Keratinocyte (primary cell): Measurements from ENCODE around the gene MSL1. TPM values are rescaled to one million over a fixed set of nuclear protein-coding genes. Genes with fewer than 3 reads are reported as not detected.

Experiments
- DNase-seq: peaks from one replicate; pipeline ENCODE4 v3.0.0-alpha.2; 2011; ENCODE audit warnings: low read depth, missing footprints, low spot score
- FAIRE-seq: peaks from 2 replicates; lab custom pipeline; 2011; peaks lifted over from hg19 to GRCh38; lab: Jason Lieb, UNC
- H2AFZ ChIP-seq: 2 replicates; pipeline ENCODE4 v1.6.0; 2012; ENCODE audit warnings: low read length, control low read depth, inconsistent platforms; ENCODE audit not compliant: control insufficient read depth
- H3K27ac ChIP-seq: 2 replicates; pipeline ENCODE4 v1.5.1; 2011; ENCODE audit warnings: low read length; ENCODE audit not compliant: control insufficient read depth, insufficient read depth
- H3K27me3 ChIP-seq: 3 replicates; pipeline ENCODE4 v1.6.0; 2011; ENCODE audit warnings: low read length; ENCODE audit not compliant: control insufficient read depth, insufficient read depth; ENCODE audit errors: extremely low read depth
- H3K36me3 ChIP-seq, 2 experiments: 2 replicates in 1 of 2; 3 replicates in 1 of 2; pipeline ENCODE4 v1.5.1; 2011; ENCODE audit warnings: low read length in 2 of 2, mild to moderate bottlenecking in 1 of 2; ENCODE audit not compliant: control insufficient read depth in 2 of 2, insufficient read depth in 2 of 2; ENCODE audit errors: extremely low read depth in 1 of 2
- H3K4me1 ChIP-seq: 3 replicates; pipeline ENCODE4 v1.5.1; 2011; ENCODE audit warnings: low read length; ENCODE audit not compliant: control insufficient read depth, insufficient read depth; ENCODE audit errors: extremely low read depth
- H3K4me2 ChIP-seq: 3 replicates; pipeline ENCODE4 v1.6.0; 2011; ENCODE audit warnings: low read depth, low read length; ENCODE audit not compliant: control insufficient read depth, insufficient read depth; ENCODE audit errors: extremely low read depth
- H3K4me3 ChIP-seq, 3 experiments: fragments of 200-600 bp in 1 of 3; sonication (generic) in 1 of 3; 2 replicates in 2 of 3; 3 replicates in 1 of 3; pipeline ENCODE4 v1.5.1; 2011 to 2016; ENCODE audit warnings: low read length in 3 of 3, mild to moderate bottlenecking in 3 of 3, control low read depth in 2 of 3, inconsistent platforms in 1 of 3, low read depth in 1 of 3, mixed read lengths in 1 of 3, mixed run types in 1 of 3, moderate library complexity in 1 of 3; ENCODE audit not compliant: control insufficient read depth in 2 of 3, insufficient read depth in 2 of 3; ENCODE audit errors: extremely low read depth in 1 of 3
- H3K79me2 ChIP-seq: 2 replicates; pipeline ENCODE4 v1.6.0; 2012; ENCODE audit warnings: low read length; ENCODE audit not compliant: control insufficient read depth, insufficient read depth
- H3K9ac ChIP-seq: 3 replicates; pipeline ENCODE4 v1.6.0; 2011; ENCODE audit warnings: low read length; ENCODE audit not compliant: control insufficient read depth, insufficient read depth; ENCODE audit errors: extremely low read depth
- H3K9me1 ChIP-seq: 3 replicates; pipeline ENCODE4 v1.6.0; 2011; ENCODE audit warnings: low read length; ENCODE audit not compliant: control insufficient read depth, insufficient read depth; ENCODE audit errors: extremely low read depth
- H3K9me3 ChIP-seq: 2 replicates; pipeline ENCODE4 v1.5.1; 2012; ENCODE audit warnings: low read depth, low read length; ENCODE audit not compliant: control insufficient read depth
- H4K20me1 ChIP-seq: 3 replicates; pipeline ENCODE4 v1.6.0; 2011; ENCODE audit warnings: low read length; ENCODE audit not compliant: control insufficient read depth, insufficient read depth; ENCODE audit errors: extremely low read depth
- CTCF ChIP-seq, 3 experiments: IDR thresholded peaks in 1 of 3; conservative IDR thresholded peaks in 1 of 3; optimal IDR thresholded peaks in 1 of 3; 2 replicates in 2 of 3; 3 replicates in 1 of 3; pipeline versions ENCODE3 to v1.5.1; 2011; ENCODE audit warnings: low read length in 3 of 3, mild to moderate bottlenecking in 3 of 3, moderate library complexity in 2 of 3, control low read depth in 1 of 3, inconsistent platforms in 1 of 3; ENCODE audit not compliant: insufficient read depth in 2 of 3; ENCODE audit errors: extremely low read depth in 1 of 3
- EZH2 ChIP-seq: IDR thresholded peaks from one replicate; pipeline ENCODE4 v1.6.1; 2012; ENCODE audit warnings: inconsistent platforms, mild to moderate bottlenecking, low read length, moderate library complexity
- dilution Hi-C: fragments of 300-500 bp; cut with MboI; formaldehyde crosslinking; loops from one replicate; pipeline ENCODE4 v1.7.0; 2020; ENCODE audit warnings: low sequenced_read_pairs; ENCODE audit not compliant: extremely low pct_ligation_motif_present
- polyA plus RNA-seq, 5 experiments: library from polyadenylated mRNA; depleted of rRNA in 3 of 5; stranded (reverse) in 3 of 5; stranded (forward) in 1 of 5; unstranded in 1 of 5; fragments of >200 nt; gene quantifications; 1 replicate in 1 of 5; 2 replicates in 3 of 5; 3 replicates in 1 of 5; pipeline versions ENCODE4 v1.2.1 to v1.2.3, GENCODE V29; 2011 to 2012; ENCODE audit warnings: missing spikeins in 2 of 5, low read depth in 1 of 5, low replicate concordance in 1 of 5

Gene MSL1
- polyA plus RNA-seq, 1 donor (not counting 4 experiments of a cell fraction or from before 2014, with no cell fraction given) = 66.8 TPM

- no peak overlapping the region for H3K27ac ChIP-seq
- no peak overlapping the region for H2AFZ ChIP-seq
- H3K9me3 ChIP-seq = no peaks in the 10 kb centered on the region
- FAIRE-seq = no peak
- no peaks in the 10 kb centered on the region for H3K27me3 ChIP-seq
- H3K4me3 ChIP-seq = no peak overlapping the region
- H3K36me3 ChIP-seq = no peaks in the 10 kb centered on the region
- TF ChIP-seq CTCF (optimal IDR thresholded peaks at IDR 0.05 in 1 of 3, IDR thresholded peaks at IDR 0.05 in 1 of 3, conservative IDR thresholded peaks at IDR 0.05 in 1 of 3; ENCODE audit: extremely low read depth in 1 of 3, insufficient read depth in 2 of 3, low read length in 3 of 3) (no peak), EZH2 (no peak)
- no peaks in the 10 kb centered on the region for H3K79me2 ChIP-seq
- no peaks in the 10 kb centered on the region for H3K9me1 ChIP-seq
- no peak overlapping the region for H3K9ac ChIP-seq
- dilution Hi-C loops = no loop called here
- no peaks in the 10 kb centered on the region for H4K20me1 ChIP-seq
- H3K4me1 ChIP-seq = peaks cover 20% of the 10 kb centered on the region
- no peak for DNase-seq
- H3K4me2 ChIP-seq = no peak overlapping the region
Observed at GRCh38 chr17:40076591-40076990, 45.2 kb upstream of the MSL1 start.

- H3K36me3 ChIP-seq = no peaks in the 10 kb centered on the region
- no peaks in the 10 kb centered on the region for H3K9me3 ChIP-seq
- no peak overlapping the region for H2AFZ ChIP-seq
- H3K9me1 ChIP-seq = no peaks in the 10 kb centered on the region
- dilution Hi-C loops = no loop called here
- H3K27ac ChIP-seq = no peak overlapping the region
- no peak overlapping the region for H3K9ac ChIP-seq
- TF ChIP-seq CTCF (optimal IDR thresholded peaks at IDR 0.05 in 1 of 3, IDR thresholded peaks at IDR 0.05 in 1 of 3, conservative IDR thresholded peaks at IDR 0.05 in 1 of 3; ENCODE audit: extremely low read depth in 1 of 3, insufficient read depth in 2 of 3, low read length in 3 of 3) (no peak), EZH2 (no peak)
- H4K20me1 ChIP-seq = no peaks in the 10 kb centered on the region
- no peak overlapping the region for H3K4me3 ChIP-seq
- H3K27me3 ChIP-seq = no peaks in the 10 kb centered on the region
- no peak for DNase-seq
- no peaks in the 10 kb centered on the region for H3K79me2 ChIP-seq
- H3K4me1 ChIP-seq = peaks cover 10% of the 10 kb centered on the region
- no peak for FAIRE-seq
- H3K4me2 ChIP-seq = no peak overlapping the region
Observed at GRCh38 chr17:40079545-40079944, 42.2 kb upstream of the MSL1 start.
